GM23338 (cell line): ENCODE measurements around the gene MYOCD. TPM values are rescaled to one million over a fixed set of nuclear protein-coding genes. Genes with fewer than 3 reads are reported as not detected.

Source experiments
- ATAC-seq: fragments of 200-7000 bp; cut with Tn5 transposase; 3 replicates; pipeline ENCODE4 v1.9.1; 2020
- DNase-seq: peaks from one replicate; pipeline ENCODE4 v3.0.0-alpha.2; 2015; ENCODE audit warnings: low spot score
- H2AFZ ChIP-seq: fragments of 200-600 bp; sonication (generic); 2 replicates; pipeline ENCODE4 v1.8.0; 2016; ENCODE audit warnings: antibody characterized with exemption, mild to moderate bottlenecking, moderate library complexity
- H3F3A ChIP-seq: fragments of 200-600 bp; sonication (generic); replicated peaks from 2 replicates; pipeline ENCODE4 v1.8.0; 2017; ENCODE audit warnings: antibody characterized with exemption, mixed run types, low read depth
- H3K27ac ChIP-seq: fragments of 200-600 bp; sonication (generic); 2 replicates; pipeline ENCODE4 v1.6.1; 2016; ENCODE audit warnings: low read depth
- H3K27me3 ChIP-seq: fragments of 200-600 bp; sonication (generic); 2 replicates; pipeline ENCODE4 v1.8.0; 2016; ENCODE audit warnings: mild to moderate bottlenecking, mixed run types, moderate library complexity; ENCODE audit not compliant: insufficient read depth
- H3K36me3 ChIP-seq: fragments of 200-600 bp; sonication (generic); 2 replicates; pipeline ENCODE4 v1.8.0; 2016; ENCODE audit warnings: mild to moderate bottlenecking; ENCODE audit not compliant: insufficient read depth
- H3K4me1 ChIP-seq: fragments of 200-600 bp; sonication (generic); 2 replicates; pipeline ENCODE4 v1.8.0; 2016; ENCODE audit warnings: mild to moderate bottlenecking, moderate library complexity; ENCODE audit not compliant: insufficient read depth
- H3K4me2 ChIP-seq: fragments of 200-600 bp; sonication (generic); 2 replicates; pipeline ENCODE4 v1.7.1; 2017; ENCODE audit warnings: mixed run types
- H3K4me3 ChIP-seq: fragments of 200-600 bp; sonication (generic); 2 replicates; pipeline ENCODE4 v1.6.1; 2016; ENCODE audit warnings: mixed run types
- H3K79me2 ChIP-seq: fragments of 200-600 bp; sonication (generic); replicated peaks from 2 replicates; pipeline ENCODE4 v1.8.0; 2017; ENCODE audit warnings: mild to moderate bottlenecking; ENCODE audit not compliant: insufficient read depth
- H3K9me2 ChIP-seq: fragments of 200-600 bp; sonication (generic); 2 replicates; pipeline ENCODE4 v1.8.0; 2017; ENCODE audit not compliant: insufficient read depth
- H4K20me1 ChIP-seq: fragments of 200-600 bp; sonication (generic); replicated peaks from 2 replicates; pipeline ENCODE4 v1.8.0; 2017; ENCODE audit warnings: mild to moderate bottlenecking; ENCODE audit not compliant: insufficient read depth
- H3K27ac Mint-ChIP-seq: 2 replicates; pipeline ENCODE4 v1.8.0; 2020; ENCODE audit warnings: inconsistent platforms, mild to moderate bottlenecking, moderate library complexity, mixed read lengths
- H3K27me3 Mint-ChIP-seq: 3 replicates; pipeline ENCODE4 v1.8.0; 2022; ENCODE audit warnings: low read depth, mild to moderate bottlenecking, moderate library complexity, mixed read lengths, inconsistent platforms; ENCODE audit not compliant: insufficient read depth, poor library complexity
- H3K36me3 Mint-ChIP-seq: 3 replicates; pipeline ENCODE4 v1.8.0; 2021; ENCODE audit warnings: low read depth, mild to moderate bottlenecking, inconsistent platforms, moderate library complexity, mixed read lengths
- H3K4me1 Mint-ChIP-seq: 3 replicates; pipeline ENCODE4 v1.8.0; 2020; ENCODE audit warnings: mild to moderate bottlenecking, inconsistent platforms, mixed read lengths
- H3K4me3 Mint-ChIP-seq: 3 replicates; pipeline ENCODE4 v1.8.0; 2021; ENCODE audit warnings: moderate library complexity, mild to moderate bottlenecking, inconsistent platforms, mixed read lengths
- H3K9me3 Mint-ChIP-seq: 3 replicates; pipeline ENCODE4 v1.8.0; 2020; ENCODE audit warnings: moderate library complexity, mild to moderate bottlenecking, inconsistent platforms, mixed read lengths
- NANOG ChIP-seq: IDR thresholded peaks from 2 replicates; pipeline ENCODE4 v1.6.1; 2016; ENCODE audit warnings: antibody characterized with exemption, borderline replicate concordance
- POLR2AphosphoS5 ChIP-seq: IDR thresholded peaks from 2 replicates; pipeline ENCODE4 v1.6.1; 2016; ENCODE audit warnings: antibody characterized with exemption, low read depth
- REST ChIP-seq: IDR thresholded peaks from one replicate; pipeline ENCODE4 v1.6.1; 2018; ENCODE audit warnings: antibody characterized with exemption; ENCODE audit not compliant: unreplicated experiment
- ZNF331 ChIP-seq: fragments of 250-450 bp; sonication (Bioruptor Pico); IDR thresholded peaks from 2 replicates; pipeline ENCODE4 v1.5.0; 2020; ENCODE audit warnings: low read depth, mild to moderate bottlenecking, moderate library complexity
- ZNF462 ChIP-seq: fragments of 250-450 bp; sonication (Bioruptor Pico); IDR thresholded peaks from 2 replicates; pipeline ENCODE4 v1.5.0; 2020; ENCODE audit warnings: mild to moderate bottlenecking, moderate library complexity
- polyA plus RNA-seq: library from polyadenylated mRNA; unstranded; fragments of >200 nt; fragmentation: Nextera tagmentation; extraction: Ambion mirVana; gene quantifications from 2 replicates; pipeline ENCODE4 v1.2.1, GENCODE V29; 2016
- total RNA-seq: library from RNA; depleted of rRNA; stranded (reverse); fragments of >200 nt; shearing (Covaris generic); gene quantifications from 2 replicates; pipeline ENCODE4 v1.2.3, GENCODE V29; 2014

MYOCD gene
- total and polyA plus RNA-seq, 2 experiments from 2014 or later, result 0.80 to 2.4 TPM

- Histone ChIP-seq H3K27me3 (no peaks in the 10 kb centered on the region), H3K36me3 (no peaks in the 10 kb centered on the region)
Observed at GRCh38 chr17:12744298-12744697, 78.6 kb downstream of the MYOCD start.

GRCh38 chr17:12744786-12745185, 79.1 kb downstream of the MYOCD start:
- TF ChIP-seq ZNF331 (CRISPR knock-in tag) (no peak), POLR2AphosphoS5 (no peak), ZNF462 (CRISPR knock-in tag) (no peak)
- H3K27me3 Mint-ChIP-seq, result peaks cover 5% of the 10 kb centered on the region

More at GRCh38 chr17:12744298-12744697, 78.6 kb downstream of the MYOCD start:
- H3K79me2 ChIP-seq, result no peaks in the 10 kb centered on the region
- no peaks in the 10 kb centered on the region for H3K4me1 ChIP-seq
- Mint-ChIP-seq H3K27ac (no peak overlapping the region), H3K27me3 (peaks cover 5% of the 10 kb centered on the region), H3K4me1 (peaks cover 8% of the 10 kb centered on the region), H3K9me3 (no peaks in the 10 kb centered on the region), H3K36me3 (no peaks in the 10 kb centered on the region), H3K4me3 (no peak overlapping the region)
- no peaks in the 10 kb centered on the region for H3K9me2 ChIP-seq
- H2AFZ ChIP-seq, result no peak overlapping the region
- H4K20me1 ChIP-seq, result no peaks in the 10 kb centered on the region
- no peak overlapping the region for H3K27ac ChIP-seq
- TF ChIP-seq ZNF331 (CRISPR knock-in tag) (no peak), NANOG (no peak), REST (no peak)
- ATAC-seq, result no peak
- no peak for DNase-seq
- H3K4me3 ChIP-seq, result no peak overlapping the region
- no peaks in the 10 kb centered on the region for H3F3A ChIP-seq
- H3K4me2 ChIP-seq, result no peak overlapping the region

More at GRCh38 chr17:12744786-12745185, 79.1 kb downstream of the MYOCD start:
- ATAC-seq (no peak), DNase-seq (no peak)
- H3K27me3 ChIP-seq, result no peaks in the 10 kb centered on the region
- no peaks in the 10 kb centered on the region for H3K4me1 ChIP-seq
- no peaks in the 10 kb centered on the region for H3K79me2 ChIP-seq
- H3K4me3 Mint-ChIP-seq, result no peak overlapping the region
- no peak overlapping the region for H3K27ac Mint-ChIP-seq
- no peak overlapping the region for H3K4me2 ChIP-seq
- H3F3A ChIP-seq, result no peaks in the 10 kb centered on the region
- no peaks in the 10 kb centered on the region for H3K36me3 Mint-ChIP-seq
- H3K9me3 Mint-ChIP-seq, result no peaks in the 10 kb centered on the region
- no peaks in the 10 kb centered on the region for H3K36me3 ChIP-seq
- H3K27ac ChIP-seq, result no peak overlapping the region
- no peaks in the 10 kb centered on the region for H3K9me2 ChIP-seq
- no peak overlapping the region for H3K4me3 ChIP-seq
- H2AFZ ChIP-seq, result no peak overlapping the region
- H3K4me1 Mint-ChIP-seq, result peaks cover 7% of the 10 kb centered on the region
- no peaks in the 10 kb centered on the region for H4K20me1 ChIP-seq
